ENCODE results near the gene UQCR10. TPM values are rescaled to one million over a fixed set of nuclear protein-coding genes. Genes with fewer than 3 reads are reported as not detected.

The UQCR10 gene
- total RNA-seq, 1 donor from 2014 or later = 84.6 TPM

GRCh38 chr22:29734838-29735237 is 32.3 kb upstream of the UQCR10 start:
- no peak for DNase-seq (ENCODE audit: low spot score)
- H3K9me3 Mint-ChIP-seq (ENCODE audit: unreplicated experiment) = no peaks in the 10 kb centered on the region

GRCh38 chr22:29735416-29735815 is 31.8 kb upstream of the UQCR10 start:
- no peak overlapping the region for H3K4me3 Mint-ChIP-seq (ENCODE audit: unreplicated experiment)
- H3K4me1 Mint-ChIP-seq (ENCODE audit: unreplicated experiment) = no peaks in the 10 kb centered on the region
- no peak for DNase-seq (ENCODE audit: low spot score)
- H3K27me3 Mint-ChIP-seq (ENCODE audit: unreplicated experiment) = peaks cover 2% of the 10 kb centered on the region
- H3K27ac Mint-ChIP-seq (ENCODE audit: unreplicated experiment) = no peak overlapping the region
- H3K9me3 Mint-ChIP-seq (ENCODE audit: unreplicated experiment) = no peaks in the 10 kb centered on the region
- no peaks in the 10 kb centered on the region for H3K36me3 Mint-ChIP-seq (ENCODE audit: low read depth, unreplicated experiment)
- TF ChIP-seq CTCF (IDR thresholded peaks at IDR 0.05; ENCODE audit: unreplicated experiment) = no peak

More at GRCh38 chr22:29734838-29735237, 32.3 kb upstream of the UQCR10 start:
- peaks cover 2% of the 10 kb centered on the region for H3K27me3 Mint-ChIP-seq (ENCODE audit: unreplicated experiment)
- no peak overlapping the region for H3K27ac Mint-ChIP-seq (ENCODE audit: unreplicated experiment)
- no peak for TF ChIP-seq CTCF (IDR thresholded peaks at IDR 0.05; ENCODE audit: unreplicated experiment)
- H3K4me1 Mint-ChIP-seq (ENCODE audit: unreplicated experiment) = no peaks in the 10 kb centered on the region
- no peaks in the 10 kb centered on the region for H3K36me3 Mint-ChIP-seq (ENCODE audit: low read depth, unreplicated experiment)
- no peak overlapping the region for H3K4me3 Mint-ChIP-seq (ENCODE audit: unreplicated experiment)

- Mint-ChIP-seq H3K4me1 (ENCODE audit: unreplicated experiment) (peaks cover 5% of the 10 kb centered on the region), H3K27me3 (ENCODE audit: unreplicated experiment) (peaks cover 2% of the 10 kb centered on the region), H3K27ac (ENCODE audit: unreplicated experiment) (no peak overlapping the region), H3K9me3 (ENCODE audit: unreplicated experiment) (no peaks in the 10 kb centered on the region), H3K4me3 (ENCODE audit: unreplicated experiment) (no peak overlapping the region), H3K36me3 (ENCODE audit: low read depth, unreplicated experiment) (peaks cover 8% of the 10 kb centered on the region)
- no peak for TF ChIP-seq CTCF (IDR thresholded peaks at IDR 0.05; ENCODE audit: unreplicated experiment)
- DNase-seq (ENCODE audit: low spot score) = no peak
Measured at GRCh38 chr22:29737251-29738117, 29.7 kb upstream of the UQCR10 start.

DNA sequence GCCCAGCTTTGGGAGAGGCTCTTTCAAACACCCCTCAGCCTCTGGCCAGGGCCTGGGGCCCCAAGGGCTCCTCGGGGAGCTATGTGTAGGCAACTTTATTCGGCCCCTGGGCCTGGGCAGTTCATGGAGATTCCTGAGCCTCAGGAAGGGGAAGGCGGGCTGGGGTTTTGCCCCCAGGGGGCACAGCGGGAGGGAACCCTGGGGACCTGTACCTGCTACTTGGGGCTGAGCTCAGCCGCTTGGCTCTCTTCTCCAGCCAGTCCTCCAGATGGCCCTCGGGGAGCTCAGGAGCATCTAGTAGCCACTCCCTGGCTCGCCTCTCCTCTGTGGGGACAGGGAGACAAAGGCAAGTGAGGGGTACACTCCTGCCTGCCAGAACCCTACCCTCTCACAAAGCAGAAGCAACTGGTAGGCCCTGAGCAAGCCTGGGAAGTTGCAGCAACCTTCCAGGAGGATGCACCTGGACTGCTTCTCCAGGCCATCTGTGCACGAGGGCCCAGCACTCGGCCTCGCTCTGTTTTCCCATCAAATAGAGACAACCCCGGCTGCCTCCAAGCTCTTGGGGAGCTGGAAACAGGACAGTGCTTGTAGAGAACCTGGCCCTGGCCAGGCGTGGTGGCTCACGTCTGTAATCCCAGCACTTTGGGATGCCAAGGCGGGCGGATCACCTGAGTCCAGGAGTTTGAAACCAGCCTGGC is 28.9 kb upstream of the UQCR10 start:
- no peak for TF ChIP-seq CTCF (IDR thresholded peaks at IDR 0.05; ENCODE audit: unreplicated experiment)
- no peaks in the 10 kb centered on the region for H3K9me3 Mint-ChIP-seq (ENCODE audit: unreplicated experiment)
- H3K27ac Mint-ChIP-seq (ENCODE audit: unreplicated experiment) = no peak overlapping the region
- peaks cover 5% of the 10 kb centered on the region for H3K4me1 Mint-ChIP-seq (ENCODE audit: unreplicated experiment)
- no peak overlapping the region for H3K4me3 Mint-ChIP-seq (ENCODE audit: unreplicated experiment)
- DNase-seq (ENCODE audit: low spot score) = no peak
- H3K27me3 Mint-ChIP-seq (ENCODE audit: unreplicated experiment) = peaks cover 2% of the 10 kb centered on the region
- H3K36me3 Mint-ChIP-seq (ENCODE audit: low read depth, unreplicated experiment) = peaks cover 8% of the 10 kb centered on the region
